Naive thymus-derived CD4-positive, alpha-beta T cell (primary cell): ENCODE measurements around the gene VASH2. TPM values are rescaled to one million over a fixed set of nuclear protein-coding genes. Genes with fewer than 3 reads are reported as not detected.

Experiments used
- ATAC-seq: fragments of 150-1000 bp; cut with Tn5 transposase; 2 replicates; pipeline ENCODE4 v1.10.0; 2021; ENCODE audit warnings: mild to moderate bottlenecking, moderate library complexity
- CTCF ChIA-PET: fragments of 350-600 bp; sonication (Branson Sonifier 250); formaldehyde crosslinking; loops from one replicate; lab custom pipeline; 2021; ENCODE audit warnings: antibody characterized with exemption; lab: Charles Lee
- POLR2A ChIA-PET: fragments of 350-600 bp; sonication (Branson Sonifier 250); formaldehyde crosslinking; loops from one replicate; lab custom pipeline; 2021; ENCODE audit warnings: antibody characterized with exemption, inconsistent platforms; lab: Charles Lee
- DNase-seq, 9 donors: peaks; one replicate each; pipeline versions ENCODE4 v3.0.0 to v3.0.0-alpha.2; 2020 to 2022; ENCODE audit warnings: mixed read lengths in 1 of 9
- H3K27ac ChIP-seq: one replicate; pipeline ENCODE4 v1.7.0; 2013; ENCODE audit warnings: mild to moderate bottlenecking, low read depth, low read length, moderate library complexity
- H3K27me3 ChIP-seq, 2 donors: one replicate each; pipeline ENCODE4 v1.7.0; 2013; ENCODE audit warnings: low read length in 2 of 2, mild to moderate bottlenecking in 2 of 2, moderate library complexity in 2 of 2; ENCODE audit not compliant: control insufficient read depth in 2 of 2, insufficient read depth in 2 of 2
- H3K36me3 ChIP-seq, 3 experiments: 1 replicate in 2 of 3; 2 replicates in 1 of 3; pipeline ENCODE4 v1.7.0; 2013; ENCODE audit warnings: low read length in 3 of 3, mild to moderate bottlenecking in 3 of 3, moderate library complexity in 1 of 3; ENCODE audit not compliant: insufficient read depth in 3 of 3, control insufficient read depth in 2 of 3
- H3K4me1 ChIP-seq, 2 donors: one replicate each; pipeline ENCODE4 v1.7.0; 2013; ENCODE audit warnings: low read length in 2 of 2, mild to moderate bottlenecking in 2 of 2, moderate library complexity in 1 of 2; ENCODE audit not compliant: control insufficient read depth in 2 of 2, insufficient read depth in 2 of 2
- H3K4me3 ChIP-seq: 2 replicates; pipeline ENCODE4 v1.7.0; 2013; ENCODE audit warnings: mild to moderate bottlenecking, low read length
- H3K9me3 ChIP-seq, 3 experiments: 1 replicate in 2 of 3; 2 replicates in 1 of 3; pipeline ENCODE4 v1.7.0; 2013; ENCODE audit warnings: low read length in 3 of 3; ENCODE audit not compliant: control insufficient read depth in 2 of 3
- H3K27ac Mint-ChIP-seq, 9 donors: one replicate each; pipeline ENCODE4 v1.8.0; 2020 to 2022; ENCODE audit warnings: mixed read lengths in 9 of 9, mild to moderate bottlenecking in 8 of 9, moderate library complexity in 5 of 9, inconsistent platforms in 2 of 9
- H3K27me3 Mint-ChIP-seq, 5 donors: one replicate each; pipeline ENCODE4 v1.8.0; 2021 to 2022; ENCODE audit warnings: mixed read lengths in 5 of 5, mild to moderate bottlenecking in 1 of 5
- H3K36me3 Mint-ChIP-seq, 5 donors: one replicate each; pipeline ENCODE4 v1.8.0; 2020 to 2022; ENCODE audit warnings: mixed read lengths in 5 of 5, mild to moderate bottlenecking in 3 of 5, inconsistent platforms in 1 of 5
- H3K4me1 Mint-ChIP-seq, 7 donors: one replicate each; pipeline ENCODE4 v1.8.0; 2020 to 2022; ENCODE audit warnings: mixed read lengths in 7 of 7, mild to moderate bottlenecking in 3 of 7, inconsistent platforms in 1 of 7
- H3K4me3 Mint-ChIP-seq, 10 donors: one replicate each; pipeline ENCODE4 v1.8.0; 2020 to 2022; ENCODE audit warnings: mild to moderate bottlenecking in 10 of 10, mixed read lengths in 10 of 10, moderate library complexity in 6 of 10, inconsistent platforms in 2 of 10
- H3K9me3 Mint-ChIP-seq, 11 donors: one replicate each; pipeline ENCODE4 v1.8.0; 2020 to 2022; ENCODE audit warnings: mixed read lengths in 11 of 11, mild to moderate bottlenecking in 4 of 11, inconsistent platforms in 1 of 11, moderate library complexity in 1 of 11
- intact Hi-C, 2 donors: fragments of 100-400 bp; cut with micrococcal nuclease; formaldehyde crosslinking; loops; one replicate each; pipeline ENCODE4 v1.15.1; 2023
- polyA plus RNA-seq, 2 donors: library from polyadenylated mRNA; unstranded; fragments of 300-500 nt; fragmentation: Illumina TruSeq; gene quantifications; one replicate each; pipeline ENCODE4 v1.2.3, GENCODE V29; 2021
- total RNA-seq, 6 experiments: library from RNA in 5 of 6; stranded (reverse) in 5 of 6; gene quantifications; 1 replicate in 5 of 6; 2 replicates in 1 of 6; pipeline ENCODE4 v1.2.3 and lab custom pipeline; 2021 to 2026

The VASH2 gene
- total and polyA plus RNA-seq, 7 experiments from 2014 or later, result 0.73 to 1.1 TPM; not detected in 5

DNA sequence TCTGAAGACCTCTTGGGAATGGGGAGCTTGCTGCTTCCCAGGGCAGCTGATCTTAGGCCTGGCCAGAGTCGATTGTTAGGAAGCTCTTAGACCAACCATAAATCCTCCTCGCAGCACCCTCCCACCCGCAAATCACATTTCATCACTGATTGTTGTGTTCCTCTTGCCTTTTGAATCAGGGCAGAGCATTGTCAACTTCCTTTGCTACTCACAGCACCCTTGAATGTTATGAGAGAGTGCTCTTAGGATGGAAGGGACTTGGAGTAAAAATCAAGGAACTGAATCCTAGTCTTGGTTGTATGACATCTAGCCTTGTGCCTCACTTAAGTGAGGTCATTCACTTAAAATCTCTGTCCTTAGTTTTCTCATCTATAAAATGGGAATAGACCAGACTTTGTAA, 3.0 kb downstream of the VASH2 start:
- POLR2A ChIA-PET, result no interaction called here
- H3K9me3 Mint-ChIP-seq, result peaks cover 0 to 4% (median 0%) of the 10 kb centered on the region in 11 donors

DNA sequence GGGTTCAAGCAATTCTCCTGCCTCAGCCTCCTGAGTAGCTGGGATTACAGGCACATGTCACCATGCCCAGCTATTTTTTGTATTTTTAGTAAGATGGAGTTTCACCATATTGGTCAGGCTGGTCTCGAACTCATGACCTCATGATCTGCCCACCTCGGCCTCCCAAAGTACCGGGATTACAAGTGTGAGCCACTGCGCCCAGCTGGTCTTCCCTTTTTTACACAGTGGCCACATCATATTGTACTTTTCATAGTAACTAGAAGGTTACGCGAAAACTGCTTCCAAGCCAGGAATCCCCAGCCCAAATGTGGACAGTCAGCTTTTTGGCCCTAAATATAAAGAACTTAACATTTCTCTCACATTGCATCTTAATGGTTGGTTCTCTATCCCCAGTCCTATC, 4.2 kb downstream of the VASH2 start:
- POLR2A ChIA-PET, result no interaction called here
- H3K36me3 ChIP-seq, result no peaks in the 10 kb centered on the region
- Mint-ChIP-seq H3K36me3 (no peaks in the 10 kb centered on the region), H3K27ac (no peak overlapping the region), H3K9me3 (no peaks in the 10 kb centered on the region), H3K27me3 (peaks cover 48 to 66% (median 57%) of the 10 kb centered on the region in 5 donors), H3K4me1 (peaks cover 5 to 17% (median 13%) of the 10 kb centered on the region in 7 donors), H3K4me3 (no peak overlapping the region)
- CTCF ChIA-PET, result no interaction called here
- intact Hi-C loops, result no loop called here
- no peak for ATAC-seq
- no peak for DNase-seq
- H3K27ac ChIP-seq, result no peak overlapping the region
- peaks cover 0 to 3% of the 10 kb centered on the region in 2 donors for H3K27me3 ChIP-seq
- no peaks in the 10 kb centered on the region for H3K9me3 ChIP-seq
- H3K4me3 ChIP-seq, result no peak overlapping the region
- H3K4me1 ChIP-seq, result no peaks in the 10 kb centered on the region

More for the DNA sequence above, 3.0 kb downstream of the VASH2 start:
- Mint-ChIP-seq H3K27me3 (peaks cover 59 to 78% (median 60%) of the 10 kb centered on the region in 5 donors), H3K4me3 (peak overlapping the region in 1 of 10 donors; percentile 38), H3K36me3 (peaks cover 0 to 4% (median 0%) of the 10 kb centered on the region in 5 donors), H3K4me1 (peaks cover 5 to 19% (median 13%) of the 10 kb centered on the region in 7 donors), H3K27ac (no peak overlapping the region)
- intact Hi-C loops, result no loop called here
- H3K4me3 ChIP-seq, result no peak overlapping the region
- H3K27me3 ChIP-seq, result peaks cover 0 to 3% of the 10 kb centered on the region in 2 donors
- H3K4me1 ChIP-seq, result no peaks in the 10 kb centered on the region
- H3K27ac ChIP-seq, result no peak overlapping the region
- H3K9me3 ChIP-seq, result no peaks in the 10 kb centered on the region
- no peaks in the 10 kb centered on the region for H3K36me3 ChIP-seq
- CTCF ChIA-PET, result no interaction called here
- no peak for DNase-seq
- no peak for ATAC-seq

DNA sequence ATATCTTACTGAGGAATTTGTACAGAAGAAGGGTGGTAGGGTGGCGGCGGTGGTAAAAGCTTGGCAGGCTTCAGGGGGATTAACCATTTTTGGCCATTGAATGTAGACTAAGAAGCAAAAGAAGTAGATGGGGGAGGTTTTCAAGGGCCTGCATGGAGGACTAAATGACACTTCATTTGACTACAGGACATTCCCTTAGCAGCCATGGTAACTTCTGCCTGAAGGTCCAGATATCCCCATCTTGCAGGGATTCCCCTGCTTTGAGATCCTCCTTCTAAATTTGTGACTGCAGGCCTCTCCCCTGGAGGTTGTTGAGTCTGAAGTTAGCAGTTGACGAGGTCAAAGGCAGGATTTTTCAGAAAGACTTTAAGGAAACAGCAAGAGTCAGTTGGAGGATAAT, 4.8 kb downstream of the VASH2 start:
- Histone ChIP-seq H3K4me1 (no peaks in the 10 kb centered on the region), H3K36me3 (no peaks in the 10 kb centered on the region), H3K9me3 (no peaks in the 10 kb centered on the region), H3K27me3 (peaks cover 0 to 3% of the 10 kb centered on the region in 2 donors), H3K4me3 (no peak overlapping the region), H3K27ac (no peak overlapping the region)
- no peaks in the 10 kb centered on the region for H3K36me3 Mint-ChIP-seq
- intact Hi-C loops, result no loop called here
- H3K4me3 Mint-ChIP-seq, result no peak overlapping the region
- ChIA-PET CTCF (no interaction called here), POLR2A (no interaction called here)
- DNase-seq (no peak), ATAC-seq (no peak)
- no peak overlapping the region for H3K27ac Mint-ChIP-seq
- peaks cover 47 to 60% (median 54%) of the 10 kb centered on the region in 5 donors for H3K27me3 Mint-ChIP-seq
- H3K4me1 Mint-ChIP-seq, result peaks cover 5 to 13% (median 12%) of the 10 kb centered on the region in 7 donors
- no peaks in the 10 kb centered on the region for H3K9me3 Mint-ChIP-seq

- Mint-ChIP-seq H3K36me3 (no peaks in the 10 kb centered on the region), H3K27ac (no peak overlapping the region), H3K9me3 (peaks cover 0 to 1% (median 0%) of the 10 kb centered on the region in 11 donors), H3K27me3 (peaks cover 46 to 57% (median 50%) of the 10 kb centered on the region in 5 donors), H3K4me3 (no peak overlapping the region), H3K4me1 (peaks cover 0 to 10% (median 6%) of the 10 kb centered on the region in 7 donors)
- Histone ChIP-seq H3K36me3 (no peaks in the 10 kb centered on the region), H3K4me1 (no peaks in the 10 kb centered on the region), H3K9me3 (no peaks in the 10 kb centered on the region), H3K27me3 (peaks cover 0 to 3% of the 10 kb centered on the region in 2 donors), H3K4me3 (no peak overlapping the region), H3K27ac (no peak overlapping the region)
- ChIA-PET CTCF (no interaction called here), POLR2A (no interaction called here)
- no peak for ATAC-seq
- DNase-seq, result no peak
- intact Hi-C loops, result no loop called here
Observed at GRCh38 chr1:212955961-212956620, 5.8 kb downstream of the VASH2 start.

GRCh38 chr1:212957546-212957945, 7.2 kb downstream of the VASH2 start:
- no peak overlapping the region for H3K4me3 Mint-ChIP-seq
- ChIA-PET CTCF (no interaction called here), POLR2A (interaction anchor here (0.8 kb wide), 1 partner anchor 408 kb away, joined by 5 read pairs; no protein-coding TSS in a partner anchor)
- Histone ChIP-seq H3K9me3 (no peaks in the 10 kb centered on the region), H3K27me3 (no peaks in the 10 kb centered on the region), H3K27ac (no peak overlapping the region), H3K4me1 (no peaks in the 10 kb centered on the region), H3K36me3 (no peaks in the 10 kb centered on the region), H3K4me3 (no peak overlapping the region)
- no peaks in the 10 kb centered on the region for H3K36me3 Mint-ChIP-seq
- ATAC-seq (no peak), DNase-seq (no peak)
- intact Hi-C loops, result no loop called here
- H3K9me3 Mint-ChIP-seq, result peaks cover 0 to 2% (median 0%) of the 10 kb centered on the region in 11 donors
- peaks cover 43 to 54% (median 44%) of the 10 kb centered on the region in 5 donors for H3K27me3 Mint-ChIP-seq
- peaks cover 0 to 4% (median 0%) of the 10 kb centered on the region in 7 donors for H3K4me1 Mint-ChIP-seq
- H3K27ac Mint-ChIP-seq, result no peak overlapping the region

- Mint-ChIP-seq H3K36me3 (no peaks in the 10 kb centered on the region), H3K27me3 (peaks cover 37 to 48% (median 38%) of the 10 kb centered on the region in 5 donors), H3K9me3 (peaks cover 0 to 2% (median 0%) of the 10 kb centered on the region in 11 donors), H3K4me1 (peaks cover 0 to 4% (median 0%) of the 10 kb centered on the region in 7 donors), H3K4me3 (no peak overlapping the region), H3K27ac (no peak overlapping the region)
- ChIA-PET CTCF (no interaction called here), POLR2A (interaction anchor here (0.8 kb wide), 1 partner anchor 408 kb away, joined by 5 read pairs; no protein-coding TSS in a partner anchor)
- no peaks in the 10 kb centered on the region for H3K36me3 ChIP-seq
- DNase-seq, result no peak
- H3K9me3 ChIP-seq, result no peaks in the 10 kb centered on the region
- no peaks in the 10 kb centered on the region for H3K4me1 ChIP-seq
- no peak overlapping the region for H3K27ac ChIP-seq
- H3K27me3 ChIP-seq, result no peaks in the 10 kb centered on the region
- ATAC-seq, result no peak
- no peak overlapping the region for H3K4me3 ChIP-seq
- intact Hi-C loops, result no loop called here
Observed at GRCh38 chr1:212958175-212958574, 7.8 kb downstream of the VASH2 start.
